ENCODE data around the gene FGD4. TPM values are rescaled to one million over a fixed set of nuclear protein-coding genes. Genes with fewer than 3 reads are reported as not detected.

Gene FGD4
- total RNA-seq, 1 experiment from 2014 or later: 31.6 TPM

DNA sequence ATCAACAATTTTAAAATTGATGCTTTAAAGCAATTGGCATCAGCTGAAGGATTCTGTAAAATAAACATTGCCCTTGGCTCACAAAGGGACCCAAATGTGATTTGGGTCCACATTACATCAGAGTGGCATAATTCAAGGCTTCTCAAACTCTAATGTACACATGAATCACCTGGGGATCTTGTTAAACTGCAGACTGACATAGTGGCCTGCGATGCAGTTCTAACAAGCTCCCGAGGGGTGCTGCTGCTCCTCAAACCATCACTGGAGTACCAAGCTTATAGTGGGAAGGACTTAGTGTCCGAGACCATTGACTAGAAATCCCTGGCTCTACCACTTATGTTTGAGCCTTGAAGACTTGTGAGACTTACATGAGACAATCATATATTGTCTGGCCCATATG lies 247.9 kb downstream of the FGD4 start:
- H3K4me1 Mint-ChIP-seq (ENCODE audit: low read depth, unreplicated experiment): peaks cover 7% of the 10 kb centered on the region
- ChIA-PET CTCF (interaction anchor here (0.9 kb wide), 1 partner anchor 25 kb away, joined by 3 read pairs; no protein-coding TSS in a partner anchor), POLR2A (no interaction called here)
- H3K4me3 Mint-ChIP-seq (ENCODE audit: unreplicated experiment): no peak overlapping the region
- no TSS peak for BruUV-seq (replicated peaks)
- no peaks in the 10 kb centered on the region; the same call in 1 of the 2 replicates for H3K36me3 ChIP-seq (ENCODE audit: control insufficient read depth, insufficient read depth, low read length)
- no peaks in the 10 kb centered on the region for H3K27me3 Mint-ChIP-seq (ENCODE audit: insufficient read depth, unreplicated experiment)
- no peaks in the 10 kb centered on the region for H3K9me3 ChIP-seq
- H3K9me3 Mint-ChIP-seq (ENCODE audit: unreplicated experiment): no peaks in the 10 kb centered on the region
- no peak for DNase-seq
- H3K36me3 Mint-ChIP-seq (ENCODE audit: insufficient read depth, unreplicated experiment): peaks cover 21% of the 10 kb centered on the region
- intact Hi-C loops (cut with micrococcal nuclease; ENCODE audit: unreplicated experiment): loop anchor here (2.0 kb wide), 1 partner anchor 16 kb away; no protein-coding TSS in a partner anchor
- no peak overlapping the region for H3K27ac Mint-ChIP-seq (ENCODE audit: unreplicated experiment)
- H3K4me1 ChIP-seq: no peaks in the 10 kb centered on the region
- H3K27me3 ChIP-seq (replicated peaks; ENCODE audit: control insufficient read depth, insufficient read depth, low read length): no peaks in the 10 kb centered on the region
- no peak overlapping the region for H3K4me3 ChIP-seq (ENCODE audit: low read depth, low read length)
- TF ChIP-seq, protein P1, sequence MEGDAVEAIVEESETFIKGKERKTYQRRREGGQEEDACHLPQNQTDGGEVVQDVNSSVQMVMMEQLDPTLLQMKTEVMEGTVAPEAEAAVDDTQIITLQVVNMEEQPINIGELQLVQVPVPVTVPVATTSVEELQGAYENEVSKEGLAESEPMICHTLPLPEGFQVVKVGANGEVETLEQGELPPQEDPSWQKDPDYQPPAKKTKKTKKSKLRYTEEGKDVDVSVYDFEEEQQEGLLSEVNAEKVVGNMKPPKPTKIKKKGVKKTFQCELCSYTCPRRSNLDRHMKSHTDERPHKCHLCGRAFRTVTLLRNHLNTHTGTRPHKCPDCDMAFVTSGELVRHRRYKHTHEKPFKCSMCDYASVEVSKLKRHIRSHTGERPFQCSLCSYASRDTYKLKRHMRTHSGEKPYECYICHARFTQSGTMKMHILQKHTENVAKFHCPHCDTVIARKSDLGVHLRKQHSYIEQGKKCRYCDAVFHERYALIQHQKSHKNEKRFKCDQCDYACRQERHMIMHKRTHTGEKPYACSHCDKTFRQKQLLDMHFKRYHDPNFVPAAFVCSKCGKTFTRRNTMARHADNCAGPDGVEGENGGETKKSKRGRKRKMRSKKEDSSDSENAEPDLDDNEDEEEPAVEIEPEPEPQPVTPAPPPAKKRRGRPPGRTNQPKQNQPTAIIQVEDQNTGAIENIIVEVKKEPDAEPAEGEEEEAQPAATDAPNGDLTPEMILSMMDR (IDR thresholded peaks at IDR 0.05; ENCODE audit: insufficient read depth in 1 of 2, low read depth in 1 of 2, low read length in 1 of 2, severe bottlenecking in 1 of 2, unreplicated experiment in 1 of 2): no peak

GRCh38 chr12:32650508-32650907 lies 251.2 kb downstream of the FGD4 start:
- Histone ChIP-seq H3K4me3 (ENCODE audit: low read depth, low read length) (no peak overlapping the region), H3K4me1 (no peaks in the 10 kb centered on the region), H3K9me3 (no peaks in the 10 kb centered on the region), H3K27me3 (replicated peaks; ENCODE audit: control insufficient read depth, insufficient read depth, low read length) (no peaks in the 10 kb centered on the region), H3K36me3 (ENCODE audit: control insufficient read depth, insufficient read depth, low read length) (no peaks in the 10 kb centered on the region; the same call in 1 of the 2 replicates)
- no peak overlapping the region for H3K27ac Mint-ChIP-seq (ENCODE audit: unreplicated experiment)
- POLR2A ChIA-PET: no interaction called here
- H3K27me3 Mint-ChIP-seq (ENCODE audit: insufficient read depth, unreplicated experiment): no peaks in the 10 kb centered on the region
- CTCF ChIA-PET: interaction anchor here (0.6 kb wide), 1 partner anchor 10 kb away, joined by 4 read pairs; no protein-coding TSS in a partner anchor
- no peak for DNase-seq
- intact Hi-C loops (cut with micrococcal nuclease; ENCODE audit: unreplicated experiment): loop anchor here (10.0 kb wide), 1 partner anchor 116 kb away; no protein-coding TSS in a partner anchor
- H3K4me3 Mint-ChIP-seq (ENCODE audit: unreplicated experiment): no peak overlapping the region
- peaks cover 7% of the 10 kb centered on the region for H3K4me1 Mint-ChIP-seq (ENCODE audit: low read depth, unreplicated experiment)
- no TSS peak for BruUV-seq (replicated peaks)
- no peaks in the 10 kb centered on the region for H3K9me3 Mint-ChIP-seq (ENCODE audit: unreplicated experiment)
- TF ChIP-seq, protein P1 (IDR thresholded peaks at IDR 0.05; ENCODE audit: insufficient read depth in 1 of 2, low read depth in 1 of 2, low read length in 1 of 2, severe bottlenecking in 1 of 2, unreplicated experiment in 1 of 2): no peak
- H3K36me3 Mint-ChIP-seq (ENCODE audit: insufficient read depth, unreplicated experiment): peaks cover 16% of the 10 kb centered on the region

GRCh38 chr12:32651151-32651955 lies 252.0 kb downstream of the FGD4 start:
- Histone ChIP-seq H3K4me1 (no peaks in the 10 kb centered on the region), H3K4me3 (ENCODE audit: low read depth, low read length) (no peak overlapping the region), H3K9me3 (no peaks in the 10 kb centered on the region), H3K27me3 (replicated peaks; ENCODE audit: control insufficient read depth, insufficient read depth, low read length) (no peaks in the 10 kb centered on the region), H3K36me3 (ENCODE audit: control insufficient read depth, insufficient read depth, low read length) (no peaks in the 10 kb centered on the region)
- no peak overlapping the region for H3K27ac Mint-ChIP-seq (ENCODE audit: unreplicated experiment)
- H3K4me3 Mint-ChIP-seq (ENCODE audit: unreplicated experiment): no peak overlapping the region
- BruUV-seq (replicated peaks): no TSS peak
- no peaks in the 10 kb centered on the region for H3K9me3 Mint-ChIP-seq (ENCODE audit: unreplicated experiment)
- no peaks in the 10 kb centered on the region for H3K27me3 Mint-ChIP-seq (ENCODE audit: insufficient read depth, unreplicated experiment)
- TF ChIP-seq, protein P1 (IDR thresholded peaks at IDR 0.05; ENCODE audit: insufficient read depth in 1 of 2, low read depth in 1 of 2, low read length in 1 of 2, severe bottlenecking in 1 of 2, unreplicated experiment in 1 of 2): no peak
- POLR2A ChIA-PET: no interaction called here
- peaks cover 7% of the 10 kb centered on the region for H3K4me1 Mint-ChIP-seq (ENCODE audit: low read depth, unreplicated experiment)
- CTCF ChIA-PET: interaction anchor here (0.6 to 0.9 kb wide), 2 partner anchors 16 to 20 kb away, joined by 3 read pairs; no protein-coding TSS in a partner anchor
- intact Hi-C loops (cut with micrococcal nuclease; ENCODE audit: unreplicated experiment): loop anchor here (10.0 kb wide), 1 partner anchor 117 kb away; no protein-coding TSS in a partner anchor
- peaks cover 12% of the 10 kb centered on the region for H3K36me3 Mint-ChIP-seq (ENCODE audit: insufficient read depth, unreplicated experiment)
- no peak for DNase-seq

All from Caco-2 (cell line).